NB4 (cell line): ENCODE results near the gene SMURF2.
"Not testable (repeated sequence)": the region's sequence is repeated elsewhere in the genome, so short reads cannot be mapped to it uniquely, and the experiment has no call there.

Source experiments
- DNase-seq: peaks from one replicate; pipeline ENCODE4 v3.0.0; 2010; ENCODE audit warnings: low read depth
- H3K4me3 ChIP-seq: one replicate; pipeline ENCODE4 v1.5.1; 2011; ENCODE audit warnings: mild to moderate bottlenecking, low read depth, low read length, moderate library complexity
- MYC ChIP-seq: IDR thresholded peaks from 2 replicates; pipeline ENCODE4 v1.6.1; 2011; ENCODE audit warnings: low read depth, low read length
- POLR2A ChIP-seq: IDR thresholded peaks from 2 replicates; pipeline ENCODE4 v1.6.1; 2011; ENCODE audit warnings: mild to moderate bottlenecking; ENCODE audit not compliant: insufficient read length; ENCODE audit errors: extremely low read depth
- TF ChIP-seq, protein P1 (sequence below): IDR thresholded peaks from one replicate; pipeline ENCODE4 v1.5.1; 2012; ENCODE audit warnings: low read depth, low read length
- TF ChIP-seq, protein P2 (sequence below): IDR thresholded peaks from 2 replicates; pipeline ENCODE4 v1.6.1; 2011; ENCODE audit warnings: low read depth, low read length

Gene SMURF2

DNA sequence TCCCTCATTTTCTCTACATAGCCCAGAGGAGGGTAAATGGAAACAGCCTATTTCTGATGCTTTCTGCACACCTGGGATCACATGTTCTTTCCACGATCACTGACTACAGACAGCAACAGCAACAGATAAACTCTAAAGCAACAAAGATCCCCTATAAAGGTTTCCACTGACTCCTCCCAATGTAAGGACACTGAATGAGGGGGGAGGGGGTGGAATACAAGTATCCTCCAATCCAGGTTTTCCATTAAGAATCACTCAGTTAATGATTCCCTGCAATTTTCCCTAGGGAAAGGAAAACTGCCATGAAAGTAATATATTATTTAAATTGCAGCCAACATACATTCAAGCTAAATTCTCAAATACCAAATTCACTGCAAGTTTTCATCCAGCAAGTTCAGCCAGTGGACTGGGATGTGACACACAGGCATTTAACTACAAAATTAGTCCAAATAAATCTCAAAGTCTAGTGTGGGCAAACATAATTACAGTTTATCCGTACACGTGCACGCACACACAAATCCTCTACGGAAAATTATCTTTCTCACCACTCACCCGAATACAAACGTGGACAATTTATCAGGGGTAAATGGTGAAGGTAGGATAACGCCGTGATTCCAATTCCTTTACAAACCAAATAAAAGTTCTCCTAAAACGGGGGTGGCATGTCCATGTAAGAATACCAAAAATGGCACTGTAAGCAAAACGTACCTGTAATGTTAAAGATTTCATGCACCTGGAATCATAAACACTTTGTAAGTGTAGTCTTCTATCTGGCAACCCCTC is 1.7 kb downstream of the SMURF2 start:
- peak overlapping the region; percentile 77 for H3K4me3 ChIP-seq
- not testable (repeated sequence) for DNase-seq

DNA sequence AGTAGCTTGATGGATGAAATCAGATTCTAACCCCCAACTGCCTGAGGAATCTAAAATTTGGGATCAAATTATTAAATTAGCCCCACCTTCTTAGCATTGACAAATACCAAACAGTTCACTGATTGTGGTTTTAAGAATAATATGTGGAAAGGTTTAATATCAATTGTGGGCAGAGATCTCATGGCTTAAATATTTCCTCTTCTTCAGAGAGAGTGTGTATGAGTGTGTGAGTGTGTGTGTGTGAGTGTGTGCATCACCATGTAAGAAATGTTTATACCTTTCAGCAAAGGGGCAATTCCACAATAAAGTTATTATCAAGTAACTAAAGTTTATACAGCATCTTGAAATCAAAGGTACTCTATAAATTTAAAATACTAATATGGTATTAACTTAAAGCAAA is 3.2 kb downstream of the SMURF2 start:
- DNase-seq: peak; percentile 18
- TF ChIP-seq, protein P1, sequence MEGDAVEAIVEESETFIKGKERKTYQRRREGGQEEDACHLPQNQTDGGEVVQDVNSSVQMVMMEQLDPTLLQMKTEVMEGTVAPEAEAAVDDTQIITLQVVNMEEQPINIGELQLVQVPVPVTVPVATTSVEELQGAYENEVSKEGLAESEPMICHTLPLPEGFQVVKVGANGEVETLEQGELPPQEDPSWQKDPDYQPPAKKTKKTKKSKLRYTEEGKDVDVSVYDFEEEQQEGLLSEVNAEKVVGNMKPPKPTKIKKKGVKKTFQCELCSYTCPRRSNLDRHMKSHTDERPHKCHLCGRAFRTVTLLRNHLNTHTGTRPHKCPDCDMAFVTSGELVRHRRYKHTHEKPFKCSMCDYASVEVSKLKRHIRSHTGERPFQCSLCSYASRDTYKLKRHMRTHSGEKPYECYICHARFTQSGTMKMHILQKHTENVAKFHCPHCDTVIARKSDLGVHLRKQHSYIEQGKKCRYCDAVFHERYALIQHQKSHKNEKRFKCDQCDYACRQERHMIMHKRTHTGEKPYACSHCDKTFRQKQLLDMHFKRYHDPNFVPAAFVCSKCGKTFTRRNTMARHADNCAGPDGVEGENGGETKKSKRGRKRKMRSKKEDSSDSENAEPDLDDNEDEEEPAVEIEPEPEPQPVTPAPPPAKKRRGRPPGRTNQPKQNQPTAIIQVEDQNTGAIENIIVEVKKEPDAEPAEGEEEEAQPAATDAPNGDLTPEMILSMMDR: no peak
- TF ChIP-seq MYC (no peak), POLR2A (no peak)
- TF ChIP-seq, protein P2, sequence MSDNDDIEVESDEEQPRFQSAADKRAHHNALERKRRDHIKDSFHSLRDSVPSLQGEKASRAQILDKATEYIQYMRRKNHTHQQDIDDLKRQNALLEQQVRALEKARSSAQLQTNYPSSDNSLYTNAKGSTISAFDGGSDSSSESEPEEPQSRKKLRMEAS: no peak
- no peak overlapping the region for H3K4me3 ChIP-seq

DNA sequence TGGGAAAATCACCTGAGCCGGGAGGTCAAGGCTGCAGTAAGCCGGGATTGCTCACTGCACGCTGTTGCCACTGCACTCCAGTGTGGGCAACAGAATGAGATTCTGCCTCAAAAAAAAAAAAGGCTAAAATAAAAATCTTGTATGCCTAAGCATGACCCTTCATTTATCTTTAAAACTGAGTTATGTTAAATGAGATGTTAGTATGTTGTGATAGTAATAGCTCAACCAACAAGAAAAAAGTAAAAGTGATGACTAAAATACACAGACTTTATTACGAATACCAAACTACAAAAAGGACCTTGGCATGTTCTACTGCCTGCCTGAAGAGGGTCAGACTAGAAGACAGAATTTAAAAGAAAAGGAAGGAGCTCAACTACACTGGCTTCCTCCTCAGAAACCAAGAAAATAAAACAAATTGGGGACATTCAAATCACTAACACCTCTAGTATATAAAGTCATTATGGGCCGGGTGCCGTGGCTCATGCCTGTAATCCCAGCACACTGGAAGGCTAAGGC is 4.4 kb downstream of the SMURF2 start:
- DNase-seq: no peak
- no peak overlapping the region for H3K4me3 ChIP-seq
- no peak for TF ChIP-seq MYC
- TF ChIP-seq POLR2A: no peak

DNA sequence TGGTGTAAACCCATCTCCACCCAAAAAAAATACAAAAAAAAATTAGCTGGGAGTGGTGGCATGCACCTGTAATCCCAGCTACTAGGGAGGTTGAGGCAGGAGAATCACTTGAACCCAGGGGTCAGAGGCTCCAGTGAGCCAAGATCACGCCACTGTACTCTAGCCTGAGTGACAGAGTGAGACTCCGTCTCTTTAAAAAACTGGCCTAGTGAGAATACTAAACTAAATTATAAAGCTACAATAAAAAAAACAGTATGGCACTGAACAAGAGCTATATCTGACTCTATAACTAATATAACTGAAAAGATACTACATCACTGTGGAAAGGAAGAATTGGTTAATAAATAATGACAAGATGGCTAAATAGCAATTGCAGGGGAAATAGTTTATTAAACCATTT is 6.4 kb downstream of the SMURF2 start:
- TF ChIP-seq, protein P1: no peak

DNA sequence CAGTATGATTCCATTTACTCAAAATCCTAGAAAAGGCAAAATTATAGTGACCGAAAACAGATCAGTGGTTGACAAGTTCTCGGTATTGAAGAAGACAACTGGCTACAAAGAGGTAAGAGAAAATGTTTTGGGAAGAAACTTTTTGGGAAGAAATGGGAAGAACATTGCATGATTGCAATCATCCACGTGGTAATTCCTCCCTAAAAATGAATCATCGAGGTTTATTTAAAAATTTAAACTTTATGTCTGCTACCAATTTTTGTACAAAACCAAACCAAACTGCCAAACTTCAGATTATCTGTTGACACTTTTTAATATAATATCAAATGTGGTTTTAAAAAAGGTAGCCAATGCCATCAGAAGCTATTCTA is 8.1 kb downstream of the SMURF2 start:
- no peak for DNase-seq
- no peak overlapping the region for H3K4me3 ChIP-seq
- TF ChIP-seq, protein P2: no peak
- TF ChIP-seq POLR2A (no peak), MYC (no peak)
- TF ChIP-seq, protein P1: no peak

More for the DNA sequence above, 6.4 kb downstream of the SMURF2 start:
- H3K4me3 ChIP-seq: no peak overlapping the region
- no peak for DNase-seq

DNA sequence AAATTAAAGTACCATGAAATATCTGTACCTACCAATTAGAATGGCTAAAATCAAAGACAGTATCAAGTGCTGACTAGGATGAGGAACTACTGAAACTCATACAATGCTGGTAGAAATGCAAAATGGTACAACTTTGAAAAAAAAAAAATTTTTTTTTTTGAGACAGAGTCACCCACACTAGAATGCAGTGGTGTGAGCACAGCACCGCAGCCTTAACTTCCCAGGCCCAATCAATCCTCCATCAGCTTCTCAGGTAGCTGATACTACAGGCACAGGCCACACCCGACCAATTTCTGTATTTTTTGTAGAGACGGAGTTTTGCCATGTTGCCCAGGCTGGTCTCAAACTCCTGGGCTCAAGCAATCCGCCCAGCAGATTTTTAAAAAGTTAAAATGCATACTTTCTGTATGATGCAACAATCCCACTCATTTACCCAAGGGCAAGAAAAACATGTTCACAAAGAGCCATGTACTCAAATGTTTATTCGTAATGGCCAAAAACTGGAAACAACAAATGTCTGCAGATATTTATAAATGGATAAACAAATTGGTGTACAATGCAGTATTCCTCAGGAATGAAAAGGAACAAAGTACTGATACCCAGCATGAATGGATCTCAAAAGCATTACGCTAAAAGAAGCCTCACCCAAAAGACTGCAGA is 8.7 kb downstream of the SMURF2 start:
- peak; percentile 14 for DNase-seq
- no peak overlapping the region for H3K4me3 ChIP-seq
- TF ChIP-seq POLR2A: no peak
- TF ChIP-seq MYC: no peak
- TF ChIP-seq, protein P1: no peak
- TF ChIP-seq, protein P2: no peak

DNA sequence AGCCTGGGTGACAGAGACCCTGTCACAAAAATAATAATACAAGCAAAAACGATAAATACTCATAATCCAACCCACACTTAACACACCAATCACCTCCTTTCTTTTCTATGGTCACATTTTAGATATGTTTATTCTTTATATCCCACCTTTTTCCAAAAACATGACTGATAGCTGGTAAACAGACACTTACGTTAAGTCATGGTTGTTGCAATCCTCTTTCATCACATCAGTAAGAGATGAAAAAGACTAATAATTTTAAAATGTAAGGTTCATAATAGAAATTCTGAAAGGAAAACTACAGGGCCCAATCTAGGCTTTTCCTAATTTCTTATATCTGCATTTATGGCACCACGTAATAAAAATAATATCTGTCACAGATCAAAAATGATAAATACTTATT is 10.2 kb downstream of the SMURF2 start:
- DNase-seq: no peak
- TF ChIP-seq POLR2A (no peak), MYC (no peak)
- H3K4me3 ChIP-seq: no peak overlapping the region
